Lower lobe of right lung (tissue), 2 donors: ENCODE results near the gene FAM107B. TPM values are rescaled to one million over a fixed set of nuclear protein-coding genes. Genes with fewer than 3 reads are reported as not detected.

Experiments used
- ATAC-seq, 2 donors: fragments of 200-7000 bp; cut with Tn5 transposase; one replicate each; pipeline ENCODE4 v1.9.1; 2020 to 2022; ENCODE audit warnings: mild to moderate bottlenecking in 2 of 2, moderate library complexity in 2 of 2
- DNase-seq: peaks from one replicate; pipeline ENCODE4 v3.0.0-alpha.2; 2020
- H3K27ac ChIP-seq: fragments of 200-600 bp; one replicate; pipeline ENCODE4 v1.8.0; 2022
- H3K27me3 ChIP-seq: fragments of 200-600 bp; one replicate; pipeline ENCODE4 v1.8.0; 2022; ENCODE audit warnings: low read depth
- H3K36me3 ChIP-seq: fragments of 200-600 bp; one replicate; pipeline ENCODE4 v1.8.0; 2022; ENCODE audit warnings: mild to moderate bottlenecking
- H3K4me1 ChIP-seq: fragments of 200-600 bp; one replicate; pipeline ENCODE4 v1.8.0; 2022
- H3K4me3 ChIP-seq: fragments of 200-600 bp; one replicate; pipeline ENCODE4 v1.8.0; 2022; ENCODE audit warnings: mild to moderate bottlenecking
- H3K9me3 ChIP-seq: fragments of 200-600 bp; one replicate; pipeline ENCODE4 v1.8.0; 2022
- intact Hi-C: fragments of 100-400 bp; cut with DNase I; formaldehyde crosslinking; loops from one replicate; pipeline ENCODE4 v1.11.0; 2022
- total RNA-seq: library from RNA; stranded (reverse); fragmentation: NEBNext Ultra II Directional; extraction: Animal tissue kit (Norgen Biotek cat#: 25700); gene quantifications from one replicate; pipeline ENCODE4 v1.2.1, GENCODE V29; 2021
- TF ChIP-seq, protein P1 (sequence below): fragments of 200-600 bp; IDR thresholded peaks from one replicate; pipeline ENCODE4 v1.8.0; 2022; ENCODE audit warnings: antibody characterized with exemption, mild to moderate bottlenecking
- donor health status: DM: no; HTN: yes; CAD: no; lungs with severe emphysema.

Gene FAM107B
- total RNA-seq, 1 donor from 2014 or later: 75.4 TPM

DNA sequence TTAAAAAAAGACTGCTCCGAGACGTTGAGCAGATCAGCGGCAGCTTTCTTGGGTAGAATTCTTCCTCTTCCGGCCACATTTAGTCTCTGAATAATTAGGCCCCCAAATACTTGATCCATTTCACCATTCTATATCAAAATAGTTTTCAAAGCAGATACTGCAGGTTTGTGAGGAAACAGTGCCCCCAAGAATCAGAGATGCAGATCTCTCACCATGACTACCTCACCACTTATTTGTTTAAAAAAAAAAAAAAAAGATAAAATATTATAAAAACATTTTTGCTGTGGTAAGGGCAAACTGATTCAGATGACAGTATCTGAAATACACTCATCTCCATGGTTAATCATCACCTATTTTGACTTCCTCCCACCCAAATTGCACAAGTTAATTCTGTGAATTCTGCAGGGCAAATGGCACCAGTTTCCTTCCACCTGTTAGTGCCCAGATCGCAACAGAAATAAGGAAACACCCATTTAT, 210.4 kb downstream of the FAM107B start:
- Histone ChIP-seq H3K9me3 (no peaks in the 10 kb centered on the region), H3K4me3 (no peak overlapping the region), H3K4me1 (peaks cover 49% of the 10 kb centered on the region), H3K27ac (peak overlapping the region; percentile 47), H3K27me3 (no peaks in the 10 kb centered on the region), H3K36me3 (peaks cover 15% of the 10 kb centered on the region)
- DNase-seq (no peak), ATAC-seq (no peak)
- TF ChIP-seq, protein P1, sequence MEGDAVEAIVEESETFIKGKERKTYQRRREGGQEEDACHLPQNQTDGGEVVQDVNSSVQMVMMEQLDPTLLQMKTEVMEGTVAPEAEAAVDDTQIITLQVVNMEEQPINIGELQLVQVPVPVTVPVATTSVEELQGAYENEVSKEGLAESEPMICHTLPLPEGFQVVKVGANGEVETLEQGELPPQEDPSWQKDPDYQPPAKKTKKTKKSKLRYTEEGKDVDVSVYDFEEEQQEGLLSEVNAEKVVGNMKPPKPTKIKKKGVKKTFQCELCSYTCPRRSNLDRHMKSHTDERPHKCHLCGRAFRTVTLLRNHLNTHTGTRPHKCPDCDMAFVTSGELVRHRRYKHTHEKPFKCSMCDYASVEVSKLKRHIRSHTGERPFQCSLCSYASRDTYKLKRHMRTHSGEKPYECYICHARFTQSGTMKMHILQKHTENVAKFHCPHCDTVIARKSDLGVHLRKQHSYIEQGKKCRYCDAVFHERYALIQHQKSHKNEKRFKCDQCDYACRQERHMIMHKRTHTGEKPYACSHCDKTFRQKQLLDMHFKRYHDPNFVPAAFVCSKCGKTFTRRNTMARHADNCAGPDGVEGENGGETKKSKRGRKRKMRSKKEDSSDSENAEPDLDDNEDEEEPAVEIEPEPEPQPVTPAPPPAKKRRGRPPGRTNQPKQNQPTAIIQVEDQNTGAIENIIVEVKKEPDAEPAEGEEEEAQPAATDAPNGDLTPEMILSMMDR: no peak
- intact Hi-C loops: no loop called here

DNA sequence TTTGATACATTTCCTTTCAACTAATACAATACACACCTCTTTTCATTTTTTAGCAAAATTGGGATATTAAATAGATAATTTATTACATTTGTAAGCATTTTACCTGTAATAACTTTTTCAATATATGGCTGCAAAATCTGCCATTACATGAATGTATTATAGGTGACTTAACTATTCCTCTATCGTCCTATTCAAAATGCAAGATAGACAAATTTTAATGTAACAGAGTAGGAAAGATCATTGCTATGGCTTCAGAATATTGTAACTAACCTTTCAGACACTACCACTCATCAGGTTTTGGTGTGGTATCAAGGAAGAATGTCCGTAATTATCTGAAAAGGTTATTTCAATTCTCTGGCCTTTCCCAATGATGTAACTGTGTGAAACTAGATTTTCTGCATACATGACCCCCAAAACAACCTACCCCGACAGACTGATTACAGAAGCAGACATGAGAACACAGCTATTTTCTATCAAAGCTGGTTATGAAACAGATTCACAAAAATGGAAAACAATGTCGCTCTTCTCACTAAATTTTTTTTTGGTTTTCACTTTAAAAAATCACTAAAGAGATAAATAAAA, 211.2 kb downstream of the FAM107B start:
- H3K4me1 ChIP-seq: peaks cover 55% of the 10 kb centered on the region
- peaks cover 15% of the 10 kb centered on the region for H3K36me3 ChIP-seq
- H3K4me3 ChIP-seq: no peak overlapping the region
- intact Hi-C loops: no loop called here
- no peaks in the 10 kb centered on the region for H3K27me3 ChIP-seq
- no peak overlapping the region for H3K27ac ChIP-seq
- H3K9me3 ChIP-seq: no peaks in the 10 kb centered on the region
- DNase-seq (no peak), ATAC-seq (no peak)
- TF ChIP-seq, protein P1: no peak

DNA sequence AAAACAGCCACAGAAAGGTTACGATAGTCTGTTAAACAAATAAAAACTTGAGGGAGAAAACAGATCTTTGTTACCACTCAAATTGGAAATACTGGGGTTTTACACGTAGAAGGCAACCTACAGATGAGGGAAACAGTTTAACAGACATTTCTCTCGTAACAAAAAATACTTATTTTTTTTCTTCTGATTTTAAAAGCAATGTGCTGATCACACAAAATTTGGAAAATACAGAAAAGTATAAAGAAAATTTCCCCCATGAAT, 211.7 kb downstream of the FAM107B start:
- ATAC-seq (no peak), DNase-seq (no peak)
- Histone ChIP-seq H3K4me1 (peaks cover 55% of the 10 kb centered on the region), H3K4me3 (no peak overlapping the region), H3K27ac (no peak overlapping the region), H3K9me3 (no peaks in the 10 kb centered on the region), H3K27me3 (no peaks in the 10 kb centered on the region), H3K36me3 (peaks cover 13% of the 10 kb centered on the region)
- TF ChIP-seq, protein P1: no peak
- intact Hi-C loops: no loop called here

DNA sequence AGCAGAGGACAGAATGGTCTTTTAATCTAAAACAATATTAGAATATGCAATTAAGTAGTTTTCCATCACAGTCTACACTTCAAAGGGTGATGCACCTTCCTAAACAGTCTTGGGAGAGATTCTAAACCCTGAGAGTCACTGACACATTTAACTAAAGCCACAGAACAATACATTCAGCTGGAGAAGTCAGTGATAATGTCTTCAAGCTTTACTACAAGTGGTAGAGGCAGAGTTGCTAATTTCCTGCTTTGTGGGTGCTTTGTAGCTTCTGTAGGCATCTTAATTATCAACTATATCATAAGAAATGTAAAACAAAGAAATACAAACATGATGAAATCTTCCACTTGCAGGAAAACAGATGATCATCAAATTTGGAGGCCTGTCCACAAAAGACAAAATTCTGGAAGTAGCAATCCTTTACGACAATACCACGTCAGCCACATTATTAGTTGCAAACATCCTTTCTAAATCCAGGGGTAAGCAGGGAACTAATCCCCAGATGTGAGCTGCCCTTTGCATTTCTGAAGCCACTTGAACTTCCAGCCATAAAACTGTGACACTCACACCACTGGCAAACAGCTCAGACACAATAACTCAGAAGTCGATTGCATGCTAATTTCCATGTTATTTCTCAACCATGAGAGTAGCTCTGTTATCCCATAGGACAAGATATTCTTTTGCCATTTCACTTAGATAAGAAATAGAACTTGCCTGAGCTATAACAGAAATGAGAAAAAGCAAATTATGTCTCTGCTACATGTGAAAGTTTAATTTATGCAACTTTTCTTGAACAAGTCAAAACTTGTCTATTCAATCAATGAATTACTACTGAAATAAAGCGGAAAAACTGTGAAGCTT, 212.2 kb downstream of the FAM107B start:
- no peak overlapping the region for H3K4me3 ChIP-seq
- no peaks in the 10 kb centered on the region for H3K27me3 ChIP-seq
- intact Hi-C loops: no loop called here
- peak overlapping the region; percentile 28 for H3K27ac ChIP-seq
- ATAC-seq: no peak
- H3K4me1 ChIP-seq: peaks cover 55% of the 10 kb centered on the region
- TF ChIP-seq, protein P1: no peak
- no peak for DNase-seq
- peaks cover 8% of the 10 kb centered on the region for H3K36me3 ChIP-seq
- no peaks in the 10 kb centered on the region for H3K9me3 ChIP-seq

DNA sequence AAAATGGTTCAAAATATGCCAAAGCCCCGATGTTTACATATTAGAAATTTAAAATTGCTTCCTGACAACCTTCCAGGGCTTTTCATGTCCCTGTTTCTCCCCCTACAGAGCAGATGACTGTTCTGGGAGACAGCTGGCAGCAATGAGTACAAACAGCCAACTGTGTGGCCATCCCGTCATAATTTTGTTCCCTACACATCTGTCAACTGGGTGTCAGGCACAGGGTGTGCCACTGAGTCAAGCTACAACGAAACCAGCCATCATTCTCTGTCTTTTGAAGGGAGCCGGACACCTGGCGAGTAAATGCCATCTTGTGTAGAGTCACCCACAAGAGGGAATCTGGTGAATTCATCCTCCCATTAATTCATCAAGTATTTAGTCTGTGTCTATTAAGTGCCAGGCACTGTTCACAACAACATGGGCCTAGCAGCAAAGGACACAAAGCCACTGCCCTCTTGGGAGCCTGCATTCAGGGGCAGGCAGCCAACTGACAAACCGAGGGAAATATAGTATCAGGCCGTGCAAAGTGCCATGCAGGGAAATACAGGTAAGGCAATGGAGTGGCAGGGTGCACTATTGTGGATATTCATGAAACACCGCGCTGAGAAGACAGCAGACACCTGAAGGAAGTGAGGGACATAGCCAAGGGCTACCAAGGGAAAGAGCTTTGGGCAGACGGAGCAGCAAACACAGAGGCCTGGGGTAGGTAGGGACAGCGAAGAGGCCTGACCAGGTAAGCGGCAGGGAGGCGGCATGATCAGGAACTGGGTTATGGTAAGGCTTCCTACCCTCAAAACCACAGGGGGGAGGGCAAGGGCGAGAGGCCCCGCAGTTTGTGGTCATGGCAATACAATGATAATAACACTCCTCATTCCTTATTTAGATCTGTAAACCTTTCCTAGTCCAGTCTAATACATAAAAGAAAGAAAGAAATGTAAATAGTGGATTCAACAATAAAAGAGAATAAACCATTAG, 213.6 kb downstream of the FAM107B start:
- H3K4me1 ChIP-seq: peaks cover 66% of the 10 kb centered on the region
- intact Hi-C loops: no loop called here
- ATAC-seq: peak in 1 of 2 donors; percentile 7
- peak overlapping the region; percentile 28 for H3K27ac ChIP-seq
- H3K4me3 ChIP-seq: no peak overlapping the region
- H3K9me3 ChIP-seq: no peaks in the 10 kb centered on the region
- H3K36me3 ChIP-seq: peaks cover 5% of the 10 kb centered on the region
- H3K27me3 ChIP-seq: no peaks in the 10 kb centered on the region
- DNase-seq: no peak
- TF ChIP-seq, protein P1: no peak
